ENCODE measurements around the gene ACTR3.

DNA sequence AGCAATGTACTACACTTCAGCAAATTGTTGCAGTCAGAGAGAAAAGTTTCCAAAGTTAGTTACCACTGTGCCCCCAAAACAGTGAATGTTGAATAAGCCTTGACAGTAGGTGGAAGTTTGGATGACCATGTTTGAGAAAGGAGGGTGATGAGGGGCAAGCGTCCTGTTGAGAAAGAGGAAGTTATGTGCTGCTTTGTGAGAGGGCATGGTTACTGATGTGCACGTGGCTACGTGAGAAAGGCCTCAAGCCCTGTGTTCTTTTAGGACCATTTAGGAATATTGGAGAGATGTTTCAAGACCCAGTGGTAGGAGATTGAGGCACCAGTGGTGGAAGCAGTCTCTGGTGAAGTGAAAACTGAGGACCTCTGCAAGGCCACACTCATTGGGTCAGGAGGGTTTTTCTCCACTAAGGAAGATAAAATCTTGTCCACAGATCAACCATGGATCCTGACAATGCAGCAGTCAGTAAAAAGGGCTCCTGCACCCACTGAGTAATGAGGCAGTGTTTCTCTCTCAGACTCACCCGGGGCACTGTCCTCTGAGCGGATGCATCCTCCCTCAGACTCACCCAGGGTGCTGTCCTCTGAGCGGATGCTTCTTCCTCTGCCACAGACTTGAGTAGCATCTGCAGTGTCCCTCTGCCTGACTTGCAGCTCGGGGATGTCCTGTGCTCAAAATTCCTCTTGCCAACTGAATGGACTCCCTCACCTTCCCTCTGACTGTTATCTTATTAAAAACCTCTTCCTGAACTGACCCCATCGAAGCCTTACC lies 34.7 kb upstream of the ACTR3 start:
- TF ChIP-seq EZH2 (IDR thresholded peaks at IDR 0.05; ENCODE audit: insufficient read depth, poor library complexity, severe bottlenecking) (no peak), EZH2phosphoT487 (IDR thresholded peaks at IDR 0.05; ENCODE audit: insufficient read depth, low read depth) (no peak)

Data from GM23248 (cell line).